K562 (cell line): ENCODE data around the gene ADM5. TPM values are rescaled to one million over a fixed set of nuclear protein-coding genes. Genes with fewer than 3 reads are reported as not detected.
A peak's percentile ranks its signal among the peaks of the same experiment; 100 is the strongest.

Experiments
- BACH1 ChIP-seq: fragments of 200-800 bp; sonication (Bioruptor generic); IDR thresholded peaks from 2 replicates; pipeline ENCODE4 v1.6.1; 2016; ENCODE audit warnings: missing genetic modification characterization, missing compliant biosample characterization
- C11orf30 ChIP-seq: fragments of 450-650 bp; IDR thresholded peaks from 2 replicates; pipeline ENCODE4 v1.6.1; 2016; ENCODE audit warnings: low read depth, mild to moderate bottlenecking
- CBX3 ChIP-seq, 2 experiments: IDR thresholded peaks; 1 replicate in 1 of 2; 2 replicates in 1 of 2; pipeline ENCODE4 v1.6.1; 2012; ENCODE audit warnings: inconsistent platforms in 2 of 2, low read length in 2 of 2, borderline replicate concordance in 1 of 2, control low read depth in 1 of 2
- EHMT2 ChIP-seq: fragments of 450-650 bp; IDR thresholded peaks from 2 replicates; pipeline ENCODE4 v1.6.1; 2018; ENCODE audit warnings: antibody characterized with exemption
- HDAC8 ChIP-seq: fragments of 450-650 bp; IDR thresholded peaks from 2 replicates; pipeline ENCODE4 v1.6.1; 2016; ENCODE audit warnings: mild to moderate bottlenecking, missing genetic modification characterization, moderate library complexity, missing compliant biosample characterization
- HDGF ChIP-seq: fragments of 450-650 bp; IDR thresholded peaks from 2 replicates; pipeline ENCODE4 v1.6.1; 2016
- L3MBTL2 ChIP-seq: fragments of 450-650 bp; IDR thresholded peaks from 2 replicates; pipeline ENCODE4 v1.6.1; 2016; ENCODE audit warnings: mild to moderate bottlenecking, moderate library complexity
- MYC ChIP-seq, 2 experiments: fragments of 250-450 bp in 1 of 2; sonication (Bioruptor Pico) in 1 of 2; IDR thresholded peaks; 2 replicates each; pipeline versions ENCODE4 v1.5.1 to v1.6.1; 2012 to 2021; ENCODE audit warnings: low read depth in 2 of 2, borderline replicate concordance in 1 of 2, improper control_type of control experiment in 1 of 2, low read length in 1 of 2, mild to moderate bottlenecking in 1 of 2, moderate library complexity in 1 of 2
- POLR2AphosphoS5 ChIP-seq: IDR thresholded peaks from 2 replicates; pipeline ENCODE4 v1.6.1; 2011; ENCODE audit warnings: mild to moderate bottlenecking, low read depth, low read length, moderate library complexity; ENCODE audit not compliant: control insufficient read depth, insufficient read depth
- ZBED1 ChIP-seq: IDR thresholded peaks from 2 replicates; pipeline ENCODE4 v1.6.1; 2014
- ZNF584 ChIP-seq: fragments of 200-800 bp; sonication (Bioruptor generic); IDR thresholded peaks from 2 replicates; pipeline ENCODE4 v1.6.1; 2016; ENCODE audit warnings: low read depth, mild to moderate bottlenecking, missing genetic modification characterization, missing compliant biosample characterization
- polyA plus RNA-seq, 8 experiments: library from polyadenylated mRNA; depleted of rRNA in 4 of 8; stranded (reverse) in 5 of 8; unstranded in 3 of 8; fragments of >200 nt; fragmentation: Nextera tagmentation in 2 of 8; fragmentation: Illumina TruSeq in 1 of 8; extraction: Ambion mirVana in 2 of 8; extraction: Trizol in 1 of 8; gene quantifications; 2 replicates each; pipeline versions ENCODE4 v1.2.1 to v1.2.3, GENCODE V29; 2011 to 2014; ENCODE audit warnings: inconsistent platforms in 1 of 8, missing spikeins in 1 of 8
- total RNA-seq, 7 experiments: library from RNA; depleted of rRNA in 6 of 7; stranded (reverse); fragments of >200 nt in 6 of 7; fragmentation: Illumina TruSeq in 2 of 7; extraction: Trizol in 2 of 7; gene quantifications; 2 replicates each; pipeline versions ENCODE4 v1.2.1 to v1.2.3, GENCODE V29; 2011 to 2021; ENCODE audit warnings: low replicate concordance in 1 of 7
- TF ChIP-seq, protein P1 (sequence below): sonication (generic); formaldehyde crosslinking; IDR thresholded peaks from 2 replicates; pipeline ENCODE4 v1.9.0; 2022; ENCODE audit warnings: mild to moderate bottlenecking, missing genetic modification reagents
- TF ChIP-seq, protein P2 (sequence below): fragments of 450-650 bp; IDR thresholded peaks from 2 replicates; pipeline ENCODE4 v1.6.1; 2016; ENCODE audit warnings: mild to moderate bottlenecking, moderate library complexity
- TF ChIP-seq, protein P3 (sequence below): fragments of 200-400 bp; formaldehyde crosslinking; IDR thresholded peaks from 2 replicates; pipeline ENCODE4 v1.6.1; 2017; ENCODE audit warnings: mild to moderate bottlenecking, low read depth, low read length, moderate library complexity

Gene ADM5
- total and polyA plus RNA-seq, 9 of the 15 experiments (the other 6 are each of a cell fraction or from before 2014, with no cell fraction given), result 0.13 to 8.4 (median 2.0) TPM; not detected in 1

DNA sequence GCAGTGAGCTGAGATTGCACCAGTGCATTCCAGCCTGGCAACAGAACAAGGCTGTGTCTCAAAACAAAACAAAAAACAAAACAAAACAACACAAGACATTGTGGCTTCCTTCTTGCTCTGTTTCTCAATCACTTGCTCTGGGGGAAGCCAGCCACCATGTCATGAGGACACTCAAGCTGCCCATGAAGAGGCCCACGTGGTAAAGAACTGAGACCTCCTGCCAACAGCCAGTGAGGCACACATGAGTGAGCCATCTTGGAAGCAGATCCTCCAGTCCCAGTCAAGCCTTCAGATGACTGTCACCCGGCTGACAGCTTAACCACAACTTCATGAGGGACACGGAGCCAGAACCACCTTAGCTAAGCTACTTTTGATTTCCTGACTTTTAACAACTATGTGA, 26.8 kb downstream of the ADM5 start (continued):
- TF ChIP-seq C11orf30 (no peak), L3MBTL2 (0 out of 2 replicates have a peak, but pooled peaks have one; percentile 39), HDGF (0 out of 2 replicates have a peak, but pooled peaks have one; percentile 47), ZNF584 (CRISPR knock-in tag) (0 out of 2 replicates have a peak, but pooled peaks have one; percentile 37), POLR2AphosphoS5 (no peak), MYC (IDR thresholded peaks at IDR 0.05; ENCODE audit: low read depth, low read length) (peak; percentile 33; the same call in 1 of the 2 replicates), MYC (CRISPR knock-in tag; IDR thresholded peaks at IDR 0.05; ENCODE audit: borderline replicate concordance, low read depth) (no peak), ZBED1 (no peak), BACH1 (tag) (0 out of 2 replicates have a peak, but pooled peaks have one; percentile 42), CBX3 (IDR thresholded peaks at IDR 0.05; ENCODE audit: borderline replicate concordance in 1 of 2, low read length in 2 of 2) (no peak; a peak in 1 of 3 replicates), HDAC8 (tag) (0 out of 2 replicates have a peak, but pooled peaks have one; percentile 56), EHMT2 (peak; percentile 75; the same call in 1 of the 2 replicates)
- TF ChIP-seq, protein P1, sequence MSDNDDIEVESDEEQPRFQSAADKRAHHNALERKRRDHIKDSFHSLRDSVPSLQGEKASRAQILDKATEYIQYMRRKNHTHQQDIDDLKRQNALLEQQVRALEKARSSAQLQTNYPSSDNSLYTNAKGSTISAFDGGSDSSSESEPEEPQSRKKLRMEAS (CRISPR knock-in tag), result peak; percentile 43
- TF ChIP-seq, protein P2, sequence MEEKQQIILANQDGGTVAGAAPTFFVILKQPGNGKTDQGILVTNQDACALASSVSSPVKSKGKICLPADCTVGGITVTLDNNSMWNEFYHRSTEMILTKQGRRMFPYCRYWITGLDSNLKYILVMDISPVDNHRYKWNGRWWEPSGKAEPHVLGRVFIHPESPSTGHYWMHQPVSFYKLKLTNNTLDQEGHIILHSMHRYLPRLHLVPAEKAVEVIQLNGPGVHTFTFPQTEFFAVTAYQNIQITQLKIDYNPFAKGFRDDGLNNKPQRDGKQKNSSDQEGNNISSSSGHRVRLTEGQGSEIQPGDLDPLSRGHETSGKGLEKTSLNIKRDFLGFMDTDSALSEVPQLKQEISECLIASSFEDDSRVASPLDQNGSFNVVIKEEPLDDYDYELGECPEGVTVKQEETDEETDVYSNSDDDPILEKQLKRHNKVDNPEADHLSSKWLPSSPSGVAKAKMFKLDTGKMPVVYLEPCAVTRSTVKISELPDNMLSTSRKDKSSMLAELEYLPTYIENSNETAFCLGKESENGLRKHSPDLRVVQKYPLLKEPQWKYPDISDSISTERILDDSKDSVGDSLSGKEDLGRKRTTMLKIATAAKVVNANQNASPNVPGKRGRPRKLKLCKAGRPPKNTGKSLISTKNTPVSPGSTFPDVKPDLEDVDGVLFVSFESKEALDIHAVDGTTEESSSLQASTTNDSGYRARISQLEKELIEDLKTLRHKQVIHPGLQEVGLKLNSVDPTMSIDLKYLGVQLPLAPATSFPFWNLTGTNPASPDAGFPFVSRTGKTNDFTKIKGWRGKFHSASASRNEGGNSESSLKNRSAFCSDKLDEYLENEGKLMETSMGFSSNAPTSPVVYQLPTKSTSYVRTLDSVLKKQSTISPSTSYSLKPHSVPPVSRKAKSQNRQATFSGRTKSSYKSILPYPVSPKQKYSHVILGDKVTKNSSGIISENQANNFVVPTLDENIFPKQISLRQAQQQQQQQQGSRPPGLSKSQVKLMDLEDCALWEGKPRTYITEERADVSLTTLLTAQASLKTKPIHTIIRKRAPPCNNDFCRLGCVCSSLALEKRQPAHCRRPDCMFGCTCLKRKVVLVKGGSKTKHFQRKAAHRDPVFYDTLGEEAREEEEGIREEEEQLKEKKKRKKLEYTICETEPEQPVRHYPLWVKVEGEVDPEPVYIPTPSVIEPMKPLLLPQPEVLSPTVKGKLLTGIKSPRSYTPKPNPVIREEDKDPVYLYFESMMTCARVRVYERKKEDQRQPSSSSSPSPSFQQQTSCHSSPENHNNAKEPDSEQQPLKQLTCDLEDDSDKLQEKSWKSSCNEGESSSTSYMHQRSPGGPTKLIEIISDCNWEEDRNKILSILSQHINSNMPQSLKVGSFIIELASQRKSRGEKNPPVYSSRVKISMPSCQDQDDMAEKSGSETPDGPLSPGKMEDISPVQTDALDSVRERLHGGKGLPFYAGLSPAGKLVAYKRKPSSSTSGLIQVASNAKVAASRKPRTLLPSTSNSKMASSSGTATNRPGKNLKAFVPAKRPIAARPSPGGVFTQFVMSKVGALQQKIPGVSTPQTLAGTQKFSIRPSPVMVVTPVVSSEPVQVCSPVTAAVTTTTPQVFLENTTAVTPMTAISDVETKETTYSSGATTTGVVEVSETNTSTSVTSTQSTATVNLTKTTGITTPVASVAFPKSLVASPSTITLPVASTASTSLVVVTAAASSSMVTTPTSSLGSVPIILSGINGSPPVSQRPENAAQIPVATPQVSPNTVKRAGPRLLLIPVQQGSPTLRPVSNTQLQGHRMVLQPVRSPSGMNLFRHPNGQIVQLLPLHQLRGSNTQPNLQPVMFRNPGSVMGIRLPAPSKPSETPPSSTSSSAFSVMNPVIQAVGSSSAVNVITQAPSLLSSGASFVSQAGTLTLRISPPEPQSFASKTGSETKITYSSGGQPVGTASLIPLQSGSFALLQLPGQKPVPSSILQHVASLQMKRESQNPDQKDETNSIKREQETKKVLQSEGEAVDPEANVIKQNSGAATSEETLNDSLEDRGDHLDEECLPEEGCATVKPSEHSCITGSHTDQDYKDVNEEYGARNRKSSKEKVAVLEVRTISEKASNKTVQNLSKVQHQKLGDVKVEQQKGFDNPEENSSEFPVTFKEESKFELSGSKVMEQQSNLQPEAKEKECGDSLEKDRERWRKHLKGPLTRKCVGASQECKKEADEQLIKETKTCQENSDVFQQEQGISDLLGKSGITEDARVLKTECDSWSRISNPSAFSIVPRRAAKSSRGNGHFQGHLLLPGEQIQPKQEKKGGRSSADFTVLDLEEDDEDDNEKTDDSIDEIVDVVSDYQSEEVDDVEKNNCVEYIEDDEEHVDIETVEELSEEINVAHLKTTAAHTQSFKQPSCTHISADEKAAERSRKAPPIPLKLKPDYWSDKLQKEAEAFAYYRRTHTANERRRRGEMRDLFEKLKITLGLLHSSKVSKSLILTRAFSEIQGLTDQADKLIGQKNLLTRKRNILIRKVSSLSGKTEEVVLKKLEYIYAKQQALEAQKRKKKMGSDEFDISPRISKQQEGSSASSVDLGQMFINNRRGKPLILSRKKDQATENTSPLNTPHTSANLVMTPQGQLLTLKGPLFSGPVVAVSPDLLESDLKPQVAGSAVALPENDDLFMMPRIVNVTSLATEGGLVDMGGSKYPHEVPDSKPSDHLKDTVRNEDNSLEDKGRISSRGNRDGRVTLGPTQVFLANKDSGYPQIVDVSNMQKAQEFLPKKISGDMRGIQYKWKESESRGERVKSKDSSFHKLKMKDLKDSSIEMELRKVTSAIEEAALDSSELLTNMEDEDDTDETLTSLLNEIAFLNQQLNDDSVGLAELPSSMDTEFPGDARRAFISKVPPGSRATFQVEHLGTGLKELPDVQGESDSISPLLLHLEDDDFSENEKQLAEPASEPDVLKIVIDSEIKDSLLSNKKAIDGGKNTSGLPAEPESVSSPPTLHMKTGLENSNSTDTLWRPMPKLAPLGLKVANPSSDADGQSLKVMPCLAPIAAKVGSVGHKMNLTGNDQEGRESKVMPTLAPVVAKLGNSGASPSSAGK, result peak; percentile 74
- TF ChIP-seq, protein P3, sequence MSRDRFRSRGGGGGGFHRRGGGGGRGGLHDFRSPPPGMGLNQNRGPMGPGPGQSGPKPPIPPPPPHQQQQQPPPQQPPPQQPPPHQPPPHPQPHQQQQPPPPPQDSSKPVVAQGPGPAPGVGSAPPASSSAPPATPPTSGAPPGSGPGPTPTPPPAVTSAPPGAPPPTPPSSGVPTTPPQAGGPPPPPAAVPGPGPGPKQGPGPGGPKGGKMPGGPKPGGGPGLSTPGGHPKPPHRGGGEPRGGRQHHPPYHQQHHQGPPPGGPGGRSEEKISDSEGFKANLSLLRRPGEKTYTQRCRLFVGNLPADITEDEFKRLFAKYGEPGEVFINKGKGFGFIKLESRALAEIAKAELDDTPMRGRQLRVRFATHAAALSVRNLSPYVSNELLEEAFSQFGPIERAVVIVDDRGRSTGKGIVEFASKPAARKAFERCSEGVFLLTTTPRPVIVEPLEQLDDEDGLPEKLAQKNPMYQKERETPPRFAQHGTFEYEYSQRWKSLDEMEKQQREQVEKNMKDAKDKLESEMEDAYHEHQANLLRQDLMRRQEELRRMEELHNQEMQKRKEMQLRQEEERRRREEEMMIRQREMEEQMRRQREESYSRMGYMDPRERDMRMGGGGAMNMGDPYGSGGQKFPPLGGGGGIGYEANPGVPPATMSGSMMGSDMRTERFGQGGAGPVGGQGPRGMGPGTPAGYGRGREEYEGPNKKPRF, result no peak
